Measurements from ENCODE around the gene FAM20C.

GRCh38 chr7:187227-187927 lies 5.0 kb upstream of the FAM20C start:
- TF ChIP-seq POLR2A (IDR thresholded peaks at IDR 0.05): no peak
- TF ChIP-seq, protein P1, sequence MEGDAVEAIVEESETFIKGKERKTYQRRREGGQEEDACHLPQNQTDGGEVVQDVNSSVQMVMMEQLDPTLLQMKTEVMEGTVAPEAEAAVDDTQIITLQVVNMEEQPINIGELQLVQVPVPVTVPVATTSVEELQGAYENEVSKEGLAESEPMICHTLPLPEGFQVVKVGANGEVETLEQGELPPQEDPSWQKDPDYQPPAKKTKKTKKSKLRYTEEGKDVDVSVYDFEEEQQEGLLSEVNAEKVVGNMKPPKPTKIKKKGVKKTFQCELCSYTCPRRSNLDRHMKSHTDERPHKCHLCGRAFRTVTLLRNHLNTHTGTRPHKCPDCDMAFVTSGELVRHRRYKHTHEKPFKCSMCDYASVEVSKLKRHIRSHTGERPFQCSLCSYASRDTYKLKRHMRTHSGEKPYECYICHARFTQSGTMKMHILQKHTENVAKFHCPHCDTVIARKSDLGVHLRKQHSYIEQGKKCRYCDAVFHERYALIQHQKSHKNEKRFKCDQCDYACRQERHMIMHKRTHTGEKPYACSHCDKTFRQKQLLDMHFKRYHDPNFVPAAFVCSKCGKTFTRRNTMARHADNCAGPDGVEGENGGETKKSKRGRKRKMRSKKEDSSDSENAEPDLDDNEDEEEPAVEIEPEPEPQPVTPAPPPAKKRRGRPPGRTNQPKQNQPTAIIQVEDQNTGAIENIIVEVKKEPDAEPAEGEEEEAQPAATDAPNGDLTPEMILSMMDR (IDR thresholded peaks at IDR 0.05): no peak

Measured in prostate gland (tissue), 2 donors.